GM10847 (cell line): ENCODE data around the gene CLDN34.

Experiments
- POLR2A ChIP-seq: IDR thresholded peaks from 2 replicates; pipeline ENCODE4 v1.6.1; 2011; ENCODE audit not compliant: insufficient read length; ENCODE audit errors: extremely low read depth

The CLDN34 gene

DNA sequence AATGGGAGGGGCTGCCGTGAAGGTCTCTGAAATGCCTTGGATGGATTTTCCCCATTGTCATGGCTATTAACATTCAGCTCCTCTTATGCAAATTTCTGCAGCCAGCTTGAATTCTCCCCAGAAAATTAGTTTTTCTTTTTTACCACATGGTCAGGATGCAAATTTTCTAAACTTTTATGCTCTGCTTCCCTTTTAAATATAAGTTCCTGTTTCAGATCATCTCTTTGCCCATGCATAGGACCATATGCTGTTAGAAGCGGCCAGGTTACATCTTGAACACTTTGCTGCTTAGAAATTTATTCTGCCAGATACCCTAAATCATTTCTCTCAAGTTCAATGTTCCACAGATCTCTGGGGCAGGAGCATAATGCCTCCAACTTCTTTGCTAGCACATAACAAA is 13.8 kb upstream of the CLDN34 start:
- no peak for TF ChIP-seq POLR2A

DNA sequence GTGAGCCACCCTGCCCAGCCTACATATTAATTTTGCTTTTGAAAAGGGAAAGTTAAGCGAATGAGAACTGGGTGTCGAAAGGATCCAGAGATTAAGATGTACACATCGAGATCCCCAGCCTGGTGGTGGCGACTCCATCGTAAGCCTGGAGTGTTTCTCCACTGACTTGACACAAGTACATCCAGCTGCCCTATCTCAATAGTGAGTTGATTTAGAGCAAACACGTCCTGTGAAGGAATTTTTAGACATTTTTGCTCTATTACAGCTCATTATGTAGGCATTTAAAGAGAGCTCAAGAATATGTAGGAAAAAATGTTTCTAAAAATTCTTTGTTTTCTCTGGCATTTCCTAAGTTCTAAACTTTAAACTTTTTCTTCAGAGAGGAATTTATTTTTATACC is 11.7 kb upstream of the CLDN34 start:
- no peak for TF ChIP-seq POLR2A

DNA sequence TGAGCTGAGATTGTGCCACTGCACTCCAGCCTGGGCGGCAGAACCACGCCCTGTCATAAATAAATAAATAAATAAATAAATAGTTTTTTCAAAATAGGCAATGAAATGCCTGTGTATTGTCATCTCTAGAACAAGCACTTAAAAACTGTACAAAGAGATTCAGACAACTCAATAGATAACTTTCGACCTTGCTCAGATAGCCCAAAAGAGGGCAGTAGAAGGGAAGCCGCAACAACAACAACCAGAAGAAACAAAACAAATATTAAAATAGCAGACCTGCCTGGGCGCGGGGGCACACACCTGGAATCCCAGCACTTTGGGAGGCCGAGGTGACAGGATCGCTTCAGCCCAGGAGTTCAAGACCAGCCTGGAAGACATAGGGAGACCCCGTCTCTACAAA is 9.4 kb upstream of the CLDN34 start:
- no peak for TF ChIP-seq POLR2A

GRCh38 chrX:9958183-9958582 is 9.0 kb upstream of the CLDN34 start:
- TF ChIP-seq POLR2A, result no peak

DNA sequence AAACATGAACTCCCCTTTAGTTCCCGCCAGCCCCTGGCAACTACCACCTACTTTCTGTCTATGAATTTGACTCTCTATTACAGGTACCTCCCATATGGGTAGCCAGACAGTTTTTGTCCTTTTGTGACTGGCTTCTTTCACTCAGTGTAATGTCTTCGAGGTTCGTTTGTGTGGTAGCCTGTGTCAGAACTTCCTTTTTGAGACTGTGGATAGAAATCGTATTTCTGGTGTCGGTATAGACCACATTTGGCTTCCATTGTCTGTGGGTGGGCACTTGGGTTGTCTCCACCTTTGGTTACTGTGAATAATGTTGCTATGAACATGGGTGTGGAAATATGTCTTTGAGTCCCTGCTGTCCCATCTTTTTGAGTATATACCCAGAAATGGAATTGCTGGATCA is 5.4 kb upstream of the CLDN34 start:
- TF ChIP-seq POLR2A, result no peak

DNA sequence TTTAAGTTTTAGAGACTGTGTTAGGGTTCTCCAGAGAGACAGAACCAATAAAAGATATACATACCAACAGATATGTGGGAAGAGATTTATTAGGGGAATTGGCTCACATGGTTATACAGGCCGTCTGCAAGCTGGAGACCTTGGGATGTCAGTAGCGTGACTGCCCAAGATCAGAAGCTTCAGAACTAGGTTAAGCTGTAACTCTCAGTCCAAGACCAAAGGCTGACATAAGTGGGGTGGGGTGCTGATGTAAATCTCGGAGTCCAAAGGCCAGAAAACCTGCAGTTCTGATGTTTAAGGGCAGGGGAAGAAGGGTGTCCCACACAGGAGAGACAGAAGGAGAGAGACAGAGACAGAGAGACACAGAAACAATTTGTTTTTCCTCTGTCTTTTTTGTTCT is 10.5 kb downstream of the CLDN34 start:
- no peak for TF ChIP-seq POLR2A

- TF ChIP-seq POLR2A, result no peak
These were observed 13.2 kb downstream of the CLDN34 start for GRCh38 chrX:9980401-9980800.

GRCh38 chrX:9980927-9981326 is 13.8 kb downstream of the CLDN34 start:
- TF ChIP-seq POLR2A, result no peak

- TF ChIP-seq POLR2A, result no peak
These were observed 16.3 kb downstream of the CLDN34 start for GRCh38 chrX:9983441-9983840.

DNA sequence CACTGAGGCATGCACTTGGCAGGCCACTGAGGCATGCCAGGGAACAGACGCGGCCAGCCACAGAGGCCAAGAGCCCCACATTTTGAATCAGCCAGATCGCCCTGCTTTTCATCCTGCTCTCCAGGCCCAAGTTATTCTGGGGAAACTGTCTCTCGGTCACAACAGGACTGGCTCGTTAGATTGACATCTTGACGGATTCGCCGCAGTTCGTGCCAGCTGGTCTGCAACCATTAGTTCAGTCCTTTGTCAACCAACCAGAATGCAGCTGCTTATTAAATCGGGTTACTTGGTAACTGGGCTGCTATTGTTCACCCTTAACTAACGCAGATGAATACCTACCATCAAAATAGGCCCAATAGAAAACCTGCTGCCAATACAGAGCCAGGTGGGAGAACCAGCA is 16.7 kb downstream of the CLDN34 start:
- TF ChIP-seq POLR2A, result no peak

GRCh38 chrX:9988762-9989161 is 21.6 kb downstream of the CLDN34 start:
- TF ChIP-seq POLR2A, result no peak

DNA sequence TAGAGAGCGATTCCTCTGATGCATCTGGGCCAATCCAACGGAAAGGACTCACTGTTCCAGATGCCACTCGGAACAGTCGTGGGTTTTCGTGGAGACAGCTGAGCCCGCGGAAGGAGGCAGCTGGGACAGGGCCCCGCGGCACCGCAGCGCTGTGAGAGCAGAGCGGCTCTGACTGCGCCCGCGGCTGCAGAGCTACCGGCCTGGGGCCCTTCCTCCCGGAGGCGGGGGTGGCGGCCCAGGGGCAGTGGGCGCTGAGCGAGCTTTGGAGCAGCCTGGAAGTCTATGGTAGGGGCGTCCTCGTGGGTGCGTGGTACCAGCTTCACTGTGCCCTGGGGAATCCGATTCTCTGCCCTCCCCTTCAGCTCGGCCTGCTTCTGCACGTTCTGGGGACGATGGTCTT is 24.9 kb downstream of the CLDN34 start:
- TF ChIP-seq POLR2A, result no peak

GRCh38 chrX:9992724-9993123 is 25.6 kb downstream of the CLDN34 start:
- TF ChIP-seq POLR2A, result no peak

GRCh38 chrX:9995855-9996339 is 28.7 kb downstream of the CLDN34 start:
- TF ChIP-seq POLR2A, result no peak

GRCh38 chrX:9997041-9997440 is 29.9 kb downstream of the CLDN34 start:
- TF ChIP-seq POLR2A, result no peak

GRCh38 chrX:9997524-9997923 is 30.4 kb downstream of the CLDN34 start:
- no peak for TF ChIP-seq POLR2A

DNA sequence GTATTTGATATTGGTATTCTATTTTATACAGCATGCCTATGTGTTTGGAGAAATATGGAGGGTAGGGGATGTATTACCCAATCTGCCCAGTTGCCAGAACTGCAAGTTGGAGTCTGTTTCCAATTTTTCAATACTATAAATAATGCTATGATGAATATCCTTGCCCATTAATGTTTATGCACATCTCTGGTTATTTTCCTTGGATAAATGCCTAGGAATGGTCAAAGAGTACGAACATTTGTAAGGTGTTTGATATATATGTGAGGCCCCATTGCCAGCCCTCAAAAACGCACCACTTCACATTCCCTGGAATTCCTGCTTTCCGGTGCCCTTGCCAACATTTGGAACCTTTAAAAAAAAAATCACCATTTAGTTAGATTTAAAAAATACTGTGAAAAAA is 34.3 kb downstream of the CLDN34 start:
- no peak for TF ChIP-seq POLR2A

DNA sequence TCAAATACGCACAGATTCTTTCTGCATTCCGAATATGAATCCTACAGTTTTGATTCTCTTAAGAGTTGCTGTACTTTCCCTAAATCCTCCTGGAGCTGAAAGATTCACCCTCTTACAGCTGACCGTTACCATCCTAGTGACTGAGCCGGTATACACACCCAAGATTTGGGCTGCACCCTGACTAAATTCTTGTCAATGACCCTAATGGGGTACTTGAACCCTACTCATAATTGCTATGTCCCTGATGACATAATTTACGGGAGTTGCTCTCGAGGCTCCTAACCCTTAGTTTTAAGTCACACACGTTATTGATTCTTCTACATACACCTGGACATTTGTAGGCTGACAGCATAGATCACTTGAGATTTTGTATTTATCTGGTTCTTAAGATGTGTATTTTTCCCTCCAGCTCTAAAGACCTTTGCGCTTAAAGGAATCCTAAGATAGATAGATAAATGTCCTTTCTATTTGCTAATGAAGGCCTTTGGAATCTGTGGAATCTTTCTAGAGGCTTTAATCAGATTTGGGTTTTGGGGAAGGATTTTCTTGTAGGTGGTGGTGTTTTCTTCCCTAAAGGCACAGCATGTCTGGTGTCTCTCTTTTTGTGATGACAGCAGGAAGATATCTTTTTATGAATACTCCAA is 37.8 kb downstream of the CLDN34 start:
- no peak for TF ChIP-seq POLR2A

GRCh38 chrX:10006086-10006485 is 38.9 kb downstream of the CLDN34 start:
- no peak for TF ChIP-seq POLR2A
